Dedifferentiated amniotic fluid mesenchymal stem cell (primary cell): ENCODE data around the gene NBAS.

Experiments
- DNase-seq: peaks from one replicate; pipeline ENCODE4 v3.0.0-alpha.2; 2016; ENCODE audit errors: extremely low spot score

Gene NBAS

GRCh38 chr2:15591373-15591691 is 30.2 kb upstream of the NBAS start:
- no peak for DNase-seq

GRCh38 chr2:15588329-15588919 is 27.3 kb upstream of the NBAS start:
- DNase-seq, result peak; percentile 55

- no peak for DNase-seq
Observed at GRCh38 chr2:15584767-15585469, 23.8 kb upstream of the NBAS start.

- no peak for DNase-seq
Observed at GRCh38 chr2:15584316-15584715, 23.2 kb upstream of the NBAS start.

- no peak for DNase-seq
Observed at GRCh38 chr2:15583826-15584225, 22.7 kb upstream of the NBAS start.

GRCh38 chr2:15582710-15583357 is 21.7 kb upstream of the NBAS start:
- DNase-seq, result no peak

GRCh38 chr2:15580451-15580850 is 19.3 kb upstream of the NBAS start:
- no peak for DNase-seq

- DNase-seq, result no peak
Observed at GRCh38 chr2:15579641-15580040, 18.5 kb upstream of the NBAS start.

- peak; percentile 84 for DNase-seq
Observed at GRCh38 chr2:15577071-15577735, 16.1 kb upstream of the NBAS start.

- DNase-seq, result no peak
Observed at GRCh38 chr2:15571729-15572128, 10.6 kb upstream of the NBAS start.

- no peak for DNase-seq
Observed at GRCh38 chr2:15570104-15570503, 9.0 kb upstream of the NBAS start.

- no peak for DNase-seq
Observed at GRCh38 chr2:15568874-15569273, 7.7 kb upstream of the NBAS start.

GRCh38 chr2:15566912-15567311 is 5.8 kb upstream of the NBAS start:
- no peak for DNase-seq

GRCh38 chr2:15565994-15566671 is 5.0 kb upstream of the NBAS start:
- DNase-seq, result no peak

- DNase-seq, result no peak
Observed at GRCh38 chr2:15565392-15565791, 4.3 kb upstream of the NBAS start.

- DNase-seq, result no peak
Observed at GRCh38 chr2:15563227-15564100, 2.3 kb upstream of the NBAS start.

- DNase-seq, result no peak
Observed at GRCh38 chr2:15562354-15563031, 1.4 kb upstream of the NBAS start.

GRCh38 chr2:15561574-15562344 is 625 bp upstream of the NBAS start:
- DNase-seq, result peak; percentile 33

GRCh38 chr2:15560140-15560987 is 770 bp downstream of the NBAS start:
- DNase-seq, result peak; percentile 40
